ENCODE measurements around the gene FRMD4B. TPM values are rescaled to one million over a fixed set of nuclear protein-coding genes. Genes with fewer than 3 reads are reported as not detected.

Gene FRMD4B
- total RNA-seq, 1 donor from 2014 or later = 102 TPM

- no peak for DNase-seq (ENCODE audit: low spot score)
- H3K27ac Mint-ChIP-seq (ENCODE audit: unreplicated experiment) = no peak overlapping the region
- H3K27me3 Mint-ChIP-seq (ENCODE audit: unreplicated experiment) = no peaks in the 10 kb centered on the region
- no peak for TF ChIP-seq CTCF (IDR thresholded peaks at IDR 0.05; ENCODE audit: unreplicated experiment)
- H3K4me3 Mint-ChIP-seq (ENCODE audit: unreplicated experiment) = no peak overlapping the region
- H3K4me1 Mint-ChIP-seq (ENCODE audit: unreplicated experiment) = peaks cover 27% of the 10 kb centered on the region
- H3K9me3 Mint-ChIP-seq (ENCODE audit: unreplicated experiment) = no peaks in the 10 kb centered on the region
- H3K36me3 Mint-ChIP-seq (ENCODE audit: low read depth, unreplicated experiment) = no peaks in the 10 kb centered on the region
Observed at GRCh38 chr3:69392415-69392814, 6.5 kb upstream of the FRMD4B start.

- no peak for DNase-seq (ENCODE audit: low spot score)
- Mint-ChIP-seq H3K27ac (ENCODE audit: unreplicated experiment) (no peak overlapping the region), H3K4me1 (ENCODE audit: unreplicated experiment) (peaks cover 27% of the 10 kb centered on the region), H3K27me3 (ENCODE audit: unreplicated experiment) (no peaks in the 10 kb centered on the region), H3K9me3 (ENCODE audit: unreplicated experiment) (no peaks in the 10 kb centered on the region), H3K36me3 (ENCODE audit: low read depth, unreplicated experiment) (no peaks in the 10 kb centered on the region), H3K4me3 (ENCODE audit: unreplicated experiment) (no peak overlapping the region)
- no peak for TF ChIP-seq CTCF (IDR thresholded peaks at IDR 0.05; ENCODE audit: unreplicated experiment)
Observed at GRCh38 chr3:69391554-69391953, 5.7 kb upstream of the FRMD4B start.

- Mint-ChIP-seq H3K4me1 (ENCODE audit: unreplicated experiment) (peaks cover 27% of the 10 kb centered on the region), H3K9me3 (ENCODE audit: unreplicated experiment) (no peaks in the 10 kb centered on the region), H3K36me3 (ENCODE audit: low read depth, unreplicated experiment) (no peaks in the 10 kb centered on the region), H3K27me3 (ENCODE audit: unreplicated experiment) (no peaks in the 10 kb centered on the region), H3K4me3 (ENCODE audit: unreplicated experiment) (no peak overlapping the region), H3K27ac (ENCODE audit: unreplicated experiment) (no peak overlapping the region)
- no peak for DNase-seq (ENCODE audit: low spot score)
- TF ChIP-seq CTCF (IDR thresholded peaks at IDR 0.05; ENCODE audit: unreplicated experiment) = no peak
Observed at GRCh38 chr3:69390771-69391170, 4.9 kb upstream of the FRMD4B start.

GRCh38 chr3:69389520-69390248 is 3.8 kb upstream of the FRMD4B start:
- Mint-ChIP-seq H3K4me1 (ENCODE audit: unreplicated experiment) (peaks cover 32% of the 10 kb centered on the region), H3K27me3 (ENCODE audit: unreplicated experiment) (peaks cover 2% of the 10 kb centered on the region), H3K4me3 (ENCODE audit: unreplicated experiment) (no peak overlapping the region)

More at GRCh38 chr3:69389520-69390248, 3.8 kb upstream of the FRMD4B start:
- no peak overlapping the region for H3K27ac Mint-ChIP-seq (ENCODE audit: unreplicated experiment)
- TF ChIP-seq CTCF (IDR thresholded peaks at IDR 0.05; ENCODE audit: unreplicated experiment) = no peak
- no peaks in the 10 kb centered on the region for H3K9me3 Mint-ChIP-seq (ENCODE audit: unreplicated experiment)
- H3K36me3 Mint-ChIP-seq (ENCODE audit: low read depth, unreplicated experiment) = peaks cover 4% of the 10 kb centered on the region
- DNase-seq (ENCODE audit: low spot score) = no peak

Data from endothelial cell (in vitro differentiated cells).